Esophagus muscularis mucosa (tissue), 4 donors: ENCODE results near the gene ATAD1. TPM values are rescaled to one million over a fixed set of nuclear protein-coding genes. Genes with fewer than 3 reads are reported as not detected.

Source experiments
- DNase-seq: peaks from one replicate; pipeline ENCODE4 v3.0.0-alpha.2; 2017; ENCODE audit errors: extremely low spot score
- H3K27ac ChIP-seq, 4 donors: fragments of 200-600 bp; sonication (generic); replicated peaks in 1 of 4; 1 replicate in 3 of 4; 2 replicates in 1 of 4; pipeline ENCODE4 v1.5.1; 2016 to 2019; ENCODE audit warnings: mild to moderate bottlenecking in 1 of 4
- H3K27me3 ChIP-seq, 4 donors: fragments of 200-600 bp; sonication (generic); one replicate each; pipeline versions ENCODE4 v1.5.1 to v1.6.0; 2016 to 2019
- H3K36me3 ChIP-seq, 4 donors: fragments of 200-600 bp; sonication (generic); one replicate each; pipeline ENCODE4 v1.5.1; 2016 to 2019
- H3K4me1 ChIP-seq, 4 donors: fragments of 200-600 bp; sonication (generic); one replicate each; pipeline ENCODE4 v1.5.1; 2016 to 2019
- H3K4me3 ChIP-seq, 4 donors: fragments of 200-600 bp; sonication (generic); 1 replicate in 2 of 4; 2 replicates in 2 of 4; pipeline ENCODE4 v1.5.1; 2016 to 2019; ENCODE audit warnings: mild to moderate bottlenecking in 4 of 4, moderate library complexity in 1 of 4
- H3K9me3 ChIP-seq, 4 donors: fragments of 200-600 bp; sonication (generic); 1 replicate in 3 of 4; 2 replicates in 1 of 4; pipeline ENCODE4 v1.5.1; 2016 to 2019
- EP300 ChIP-seq: sonication (generic); formaldehyde crosslinking; IDR thresholded peaks from one replicate; pipeline ENCODE4 v1.6.1; 2017; ENCODE audit warnings: antibody characterized with exemption
- POLR2A ChIP-seq: fragments of 450-650 bp; IDR thresholded peaks from one replicate; pipeline ENCODE4 v1.6.1; 2017; ENCODE audit warnings: antibody characterized with exemption, moderate library complexity, mild to moderate bottlenecking, low read depth
- POLR2AphosphoS5 ChIP-seq, 2 donors: sonication (generic); formaldehyde crosslinking; IDR thresholded peaks; one replicate each; pipeline ENCODE4 v1.6.1; 2017; ENCODE audit warnings: antibody characterized with exemption in 2 of 2
- WGBS: methylation state at CpG from one replicate; pipeline ENCODE4 v1.1.5; 2018; 5-methylcytosine and 5-hydroxymethylcytosine counted together
- intact Hi-C: fragments of 100-400 bp; cut with DNase I; formaldehyde crosslinking; loops from one replicate; pipeline ENCODE4 v1.15.1; 2023
- total RNA-seq, 4 donors: library from RNA; depleted of rRNA; stranded (reverse); fragments of >200 nt; gene quantifications; one replicate each; pipeline versions ENCODE4 v1.1.0 to v1.2.1, GENCODE V29; 2016
- TF ChIP-seq, protein P1 (sequence below), 3 experiments: fragments of 200-600 bp in 2 of 3; fragments of 450-650 bp in 1 of 3; sonication (generic) in 2 of 3; IDR thresholded peaks; one replicate each; pipeline ENCODE4 v1.5.1; 2017 to 2019; ENCODE audit warnings: antibody characterized with exemption in 3 of 3, mild to moderate bottlenecking in 2 of 3, moderate library complexity in 1 of 3

The ATAD1 gene
- total RNA-seq, 4 donors from 2014 or later, result 29.1 to 41.3 (median 36.1) TPM

DNA sequence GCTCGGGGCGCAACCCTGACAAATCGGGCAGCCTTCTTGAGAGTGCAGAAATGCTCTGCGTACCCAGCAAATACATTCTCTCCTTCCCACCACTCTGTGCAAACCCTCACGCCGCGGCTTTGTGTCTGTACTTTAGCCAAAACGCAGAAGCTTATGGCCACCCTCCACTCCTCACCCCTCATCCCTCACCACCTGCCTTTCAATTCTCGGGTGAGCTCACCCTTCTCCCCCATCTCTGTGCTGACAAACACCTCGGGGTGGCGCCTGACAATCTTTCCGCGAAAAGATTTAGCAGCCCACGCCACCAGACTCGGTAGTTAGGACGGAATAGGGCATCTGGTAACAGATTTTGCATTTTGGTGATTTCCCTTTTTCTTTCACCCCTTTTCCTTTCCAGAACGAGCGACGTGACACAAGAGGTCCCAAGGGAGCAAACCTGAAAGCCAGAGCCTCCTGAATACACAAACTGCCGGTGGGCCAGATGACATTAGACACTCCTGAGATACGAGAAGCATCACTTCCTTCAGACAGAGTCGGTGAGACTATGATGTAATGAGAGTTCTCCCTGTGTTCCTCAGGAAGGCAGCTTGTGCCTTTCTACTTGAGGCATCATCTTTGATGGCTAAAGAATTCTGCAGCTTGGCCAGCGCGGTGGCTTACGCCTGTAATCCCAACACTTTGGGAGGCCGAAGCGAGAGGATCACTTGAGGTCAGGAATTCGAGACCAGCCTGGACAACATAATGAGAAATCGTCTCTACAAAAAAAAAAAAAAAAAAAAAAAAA is 671 bp upstream of the ATAD1 start:
- Histone ChIP-seq H3K9me3 (no peaks in the 10 kb centered on the region), H3K4me1 (peaks cover 16 to 35% (median 33%) of the 10 kb centered on the region in 4 donors), H3K27me3 (no peaks in the 10 kb centered on the region), H3K4me3 (peak overlapping the region; percentile 67 to 70 (median 69)), H3K27ac (peak overlapping the region; percentile 78 to 86 (median 80)), H3K36me3 (no peaks in the 10 kb centered on the region)
- WGBS, result 17% methylated on average over 28 of the region's 29 CpGs
- no peak for DNase-seq
- TF ChIP-seq, protein P1, sequence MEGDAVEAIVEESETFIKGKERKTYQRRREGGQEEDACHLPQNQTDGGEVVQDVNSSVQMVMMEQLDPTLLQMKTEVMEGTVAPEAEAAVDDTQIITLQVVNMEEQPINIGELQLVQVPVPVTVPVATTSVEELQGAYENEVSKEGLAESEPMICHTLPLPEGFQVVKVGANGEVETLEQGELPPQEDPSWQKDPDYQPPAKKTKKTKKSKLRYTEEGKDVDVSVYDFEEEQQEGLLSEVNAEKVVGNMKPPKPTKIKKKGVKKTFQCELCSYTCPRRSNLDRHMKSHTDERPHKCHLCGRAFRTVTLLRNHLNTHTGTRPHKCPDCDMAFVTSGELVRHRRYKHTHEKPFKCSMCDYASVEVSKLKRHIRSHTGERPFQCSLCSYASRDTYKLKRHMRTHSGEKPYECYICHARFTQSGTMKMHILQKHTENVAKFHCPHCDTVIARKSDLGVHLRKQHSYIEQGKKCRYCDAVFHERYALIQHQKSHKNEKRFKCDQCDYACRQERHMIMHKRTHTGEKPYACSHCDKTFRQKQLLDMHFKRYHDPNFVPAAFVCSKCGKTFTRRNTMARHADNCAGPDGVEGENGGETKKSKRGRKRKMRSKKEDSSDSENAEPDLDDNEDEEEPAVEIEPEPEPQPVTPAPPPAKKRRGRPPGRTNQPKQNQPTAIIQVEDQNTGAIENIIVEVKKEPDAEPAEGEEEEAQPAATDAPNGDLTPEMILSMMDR (IDR thresholded peaks at IDR 0.05), result no peak
- TF ChIP-seq POLR2A (no peak), EP300 (no peak), POLR2AphosphoS5 (IDR thresholded peaks at IDR 0.05) (no peak)
- intact Hi-C loops, result loop anchor here (5.0 kb wide), 1 partner anchor 44 kb away; the partner anchor contains the start of genes KLLN and PTEN

DNA sequence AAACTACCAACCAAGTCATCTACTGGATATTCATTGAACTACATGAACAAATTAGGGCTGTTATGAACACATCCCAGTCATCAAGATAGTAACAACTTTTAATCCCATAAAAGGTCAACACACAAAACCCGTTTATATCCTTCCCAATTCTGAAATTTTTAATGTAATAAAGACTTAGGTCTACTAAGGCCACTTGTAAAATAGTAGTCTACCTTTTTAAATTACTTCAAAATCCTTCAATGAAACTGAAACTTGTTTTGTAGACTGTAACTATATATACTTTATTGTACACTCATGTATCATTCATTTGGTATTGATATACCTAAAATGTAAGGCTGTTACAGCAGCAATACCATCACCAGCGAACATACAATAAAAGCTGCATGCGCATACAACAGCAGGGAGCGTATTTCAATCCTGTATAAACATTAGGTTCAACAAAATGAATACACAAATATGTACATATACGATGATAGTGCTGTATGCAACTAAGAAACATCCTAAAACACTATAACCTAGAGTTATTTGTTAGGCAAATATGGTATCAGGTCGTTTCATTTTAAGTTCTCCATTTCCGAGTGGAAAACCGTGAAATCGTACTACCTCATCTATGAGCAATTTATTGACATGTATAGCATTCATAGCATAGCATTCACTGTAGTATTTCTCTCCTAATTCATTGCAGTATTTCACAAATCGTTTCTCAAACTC is 973 bp downstream of the ATAD1 start:
- Histone ChIP-seq H3K4me3 (peak overlapping the region; percentile 67 to 70 (median 69)), H3K27ac (peak overlapping the region; percentile 78 to 86 (median 80)), H3K4me1 (peaks cover 16 to 35% (median 33%) of the 10 kb centered on the region in 4 donors), H3K9me3 (no peaks in the 10 kb centered on the region), H3K36me3 (peaks cover 0 to 7% (median 3%) of the 10 kb centered on the region in 4 donors), H3K27me3 (no peaks in the 10 kb centered on the region)
- DNase-seq, result no peak
- TF ChIP-seq POLR2A, result no peak
- no peak for TF ChIP-seq EP300
- TF ChIP-seq, protein P1 (IDR thresholded peaks at IDR 0.05), result no peak
- TF ChIP-seq POLR2AphosphoS5 (IDR thresholded peaks at IDR 0.05), result no peak
- intact Hi-C loops, result loop anchor here (5.0 kb wide), 1 partner anchor 45 kb away; the partner anchor contains the start of genes KLLN and PTEN
- 33% methylated on average over 10 of the region's 10 CpGs for WGBS

DNA sequence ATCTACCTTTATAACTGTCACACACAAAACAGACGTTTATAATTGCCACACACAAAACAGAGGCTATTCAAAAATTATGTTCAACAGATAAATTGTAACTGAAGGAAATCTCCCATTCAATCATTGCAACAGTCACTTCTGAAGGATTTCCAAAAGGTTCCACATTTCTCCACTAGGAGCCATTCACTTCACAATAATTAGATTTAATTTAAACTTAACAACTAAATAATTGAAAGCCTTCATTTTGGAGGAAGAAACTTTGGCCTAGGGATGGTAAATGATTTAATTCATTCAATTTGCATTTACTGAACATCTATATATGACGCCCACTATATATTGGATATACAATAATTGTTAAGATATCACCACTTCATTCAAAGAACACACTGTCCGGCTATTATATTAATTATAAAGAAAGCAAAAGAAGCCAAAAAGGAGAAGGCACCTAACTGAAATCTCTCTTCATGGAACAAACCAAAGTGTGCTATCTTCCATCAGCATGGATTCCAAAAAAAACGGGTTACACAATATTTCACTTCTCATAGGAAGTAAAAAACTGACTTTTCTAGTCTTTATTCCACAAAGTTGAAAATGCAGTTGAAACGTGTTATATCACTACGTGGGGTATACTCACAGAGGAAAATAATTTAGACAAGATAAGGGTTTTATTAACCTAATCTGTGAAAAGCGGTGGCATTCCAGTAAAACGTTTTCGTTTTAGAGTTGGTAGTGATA is 1.7 kb downstream of the ATAD1 start:
- peaks cover 16 to 35% (median 33%) of the 10 kb centered on the region in 4 donors for H3K4me1 ChIP-seq
- no peak overlapping the region for H3K27ac ChIP-seq
- TF ChIP-seq, protein P1 (IDR thresholded peaks at IDR 0.05), result no peak
- no peak for TF ChIP-seq POLR2AphosphoS5 (IDR thresholded peaks at IDR 0.05)
- no peak for TF ChIP-seq POLR2A
- TF ChIP-seq EP300, result no peak
- DNase-seq, result no peak
- H3K4me3 ChIP-seq, result peak overlapping the region in 2 of 4 donors; percentile 67 to 69
- no peaks in the 10 kb centered on the region for H3K27me3 ChIP-seq
- WGBS, result 77% methylated on average over 9 of the region's 9 CpGs
- H3K36me3 ChIP-seq, result peaks cover 0 to 14% (median 3%) of the 10 kb centered on the region in 4 donors
- intact Hi-C loops, result loop anchor here (5.0 kb wide), 1 partner anchor 46 kb away; the partner anchor contains the start of genes KLLN and PTEN
- H3K9me3 ChIP-seq, result no peaks in the 10 kb centered on the region

DNA sequence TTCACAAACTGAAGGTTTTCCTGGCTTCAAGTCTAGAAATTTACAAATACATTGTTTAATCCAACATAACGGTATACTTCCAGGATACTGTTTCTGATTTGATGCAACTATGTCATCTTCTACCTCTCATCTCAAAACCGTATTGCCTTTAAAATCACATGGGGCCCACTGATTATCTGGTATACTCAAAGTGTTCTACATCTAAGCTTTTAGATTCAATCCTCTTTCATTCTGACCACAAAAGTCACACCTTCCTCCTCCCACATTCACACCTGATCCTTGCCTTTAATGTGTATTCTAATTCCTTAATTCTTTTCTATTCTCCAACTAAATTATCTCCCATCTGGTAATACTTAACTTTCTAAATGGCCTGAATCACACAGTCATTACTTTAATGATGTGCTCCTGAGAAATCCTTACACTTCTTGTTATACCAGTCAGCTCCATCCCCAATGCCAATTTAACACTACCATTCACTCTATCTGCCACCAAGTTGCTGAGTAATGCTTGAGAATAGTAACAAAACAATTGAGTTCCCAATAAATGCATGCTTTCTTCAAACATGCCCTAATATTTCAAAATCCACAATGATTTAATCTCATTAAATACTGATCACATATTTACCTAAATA is 13.0 kb downstream of the ATAD1 start:
- peaks cover 0 to 5% (median 0%) of the 10 kb centered on the region in 4 donors for H3K9me3 ChIP-seq
- no peak overlapping the region for H3K4me3 ChIP-seq
- TF ChIP-seq, protein P1 (IDR thresholded peaks at IDR 0.05), result no peak
- TF ChIP-seq POLR2A (no peak), EP300 (no peak), POLR2AphosphoS5 (IDR thresholded peaks at IDR 0.05) (no peak)
- H3K36me3 ChIP-seq, result peaks cover 0 to 19% (median 3%) of the 10 kb centered on the region in 4 donors
- WGBS, result 86% methylated on average over 2 of the region's 2 CpGs
- DNase-seq, result no peak
- intact Hi-C loops, result no loop called here
- no peaks in the 10 kb centered on the region for H3K27me3 ChIP-seq
- no peak overlapping the region for H3K27ac ChIP-seq
- peaks cover 0 to 8% (median 2%) of the 10 kb centered on the region in 4 donors for H3K4me1 ChIP-seq
